ENCODE measurements around the gene G0S2. TPM values are rescaled to one million over a fixed set of nuclear protein-coding genes. Genes with fewer than 3 reads are reported as not detected.

G0S2 gene
- polyA plus RNA-seq, 1 of the 3 experiments (the other 2 are of a cell fraction) = 43.2 TPM

GRCh38 chr1:209720826-209721225 is 45.6 kb downstream of the G0S2 start (continued):
- TF ChIP-seq REST (IDR thresholded peaks at IDR 0.05; ENCODE audit: low read depth, low read length) (no peak), TCF12 (IDR thresholded peaks at IDR 0.05) (peak; percentile 93)

GRCh38 chr1:209721323-209721722 is 46.1 kb downstream of the G0S2 start:
- WGBS (ENCODE audit: low lambda C conversion rate) = 94% methylated on average over 1 of the region's 1 CpG
- H3K4me2 ChIP-seq = peak overlapping the region; percentile 38; the same call in 1 of the 2 replicates
- no peak for DNase-seq
- H3K9me2 ChIP-seq = no peaks in the 10 kb centered on the region
- no peak overlapping the region for H3K9ac ChIP-seq
- no peaks in the 10 kb centered on the region for H3K9me3 ChIP-seq
- H3K27ac ChIP-seq (ENCODE audit: low read depth in 2 of 2, low read length in 1 of 2) = peak overlapping the region in 1 of 2 experiments; percentile 92; a peak in 2 of 4 replicates
- POLR2A ChIA-PET = no interaction called here
- no peaks in the 10 kb centered on the region for H3K27me3 ChIP-seq (ENCODE audit: insufficient read depth)
- H3F3A ChIP-seq (replicated peaks; ENCODE audit: insufficient read depth) = peaks cover 32% of the 10 kb centered on the region
- CTCF ChIA-PET = interaction anchor here (2.2 kb wide), 1 partner anchor 152 kb away, joined by 5 read pairs; no protein-coding TSS in a partner anchor
- no peaks in the 10 kb centered on the region for H3K36me3 ChIP-seq (replicated peaks in 1 of 2; ENCODE audit: control insufficient read depth in 1 of 2, insufficient read depth in 2 of 2, low read length in 1 of 2)
- H3K4me1 ChIP-seq (ENCODE audit: control insufficient read depth in 1 of 2, insufficient read depth in 2 of 2, low read depth in 1 of 2, low read length in 1 of 2) = peaks cover 0 to 14% of the 10 kb centered on the region in 2 experiments; a peak in 1 of 4 replicates
- no peak overlapping the region for H2AFZ ChIP-seq (ENCODE audit: low read depth)
- TF ChIP-seq FOSL2 (IDR thresholded peaks at IDR 0.05; ENCODE audit: borderline replicate concordance, low read depth) (no peak), CTCF (IDR thresholded peaks at IDR 0.05) (no peak), FOXJ3 (CRISPR knock-in tag; IDR thresholded peaks at IDR 0.05) (no peak), CHD2 (IDR thresholded peaks at IDR 0.05; ENCODE audit: low read length, partially characterized antibody) (no peak), GATA2 (CRISPR knock-in tag; IDR thresholded peaks at IDR 0.05) (no peak)
- H4K20me1 ChIP-seq (ENCODE audit: insufficient read depth) = no peaks in the 10 kb centered on the region
- no peak overlapping the region for H3K4me3 ChIP-seq (ENCODE audit: low read depth in 2 of 2, low read length in 1 of 2)
- H3K79me2 ChIP-seq (ENCODE audit: insufficient read depth) = no peaks in the 10 kb centered on the region

GRCh38 chr1:209723265-209723664 is 48.1 kb downstream of the G0S2 start:
- no peaks in the 10 kb centered on the region for H3K27me3 ChIP-seq (ENCODE audit: insufficient read depth)
- no peaks in the 10 kb centered on the region for H4K20me1 ChIP-seq (ENCODE audit: insufficient read depth)
- no peak overlapping the region; a peak in 1 of 4 replicates for H3K27ac ChIP-seq (ENCODE audit: low read depth in 2 of 2, low read length in 1 of 2)
- H3K9ac ChIP-seq = no peak overlapping the region
- no peak overlapping the region for H3K4me2 ChIP-seq
- no peaks in the 10 kb centered on the region for H3K9me3 ChIP-seq
- H3F3A ChIP-seq (replicated peaks; ENCODE audit: insufficient read depth) = peaks cover 32% of the 10 kb centered on the region
- no peak overlapping the region for H3K4me3 ChIP-seq (ENCODE audit: low read depth in 2 of 2, low read length in 1 of 2)
- no peaks in the 10 kb centered on the region for H3K36me3 ChIP-seq (replicated peaks in 1 of 2; ENCODE audit: control insufficient read depth in 1 of 2, insufficient read depth in 2 of 2, low read length in 1 of 2)
- H3K79me2 ChIP-seq (ENCODE audit: insufficient read depth) = no peaks in the 10 kb centered on the region
- WGBS (ENCODE audit: low lambda C conversion rate) = 91% methylated on average over 3 of the region's 3 CpGs
- H3K4me1 ChIP-seq (ENCODE audit: control insufficient read depth in 1 of 2, insufficient read depth in 2 of 2, low read depth in 1 of 2, low read length in 1 of 2) = peaks cover 0 to 14% of the 10 kb centered on the region in 2 experiments; a peak in 1 of 4 replicates
- no peak overlapping the region for H2AFZ ChIP-seq (ENCODE audit: low read depth)
- ChIA-PET POLR2A (no interaction called here), CTCF (interaction anchor here (0.6 to 2.9 kb wide), 4 partner anchors 14 to 38 kb away, joined by 3 to 8 read pairs (median 5); no protein-coding TSS in a partner anchor)
- H3K9me2 ChIP-seq = no peaks in the 10 kb centered on the region
- DNase-seq = no peak
- no peak for TF ChIP-seq PBX3 (IDR thresholded peaks at IDR 0.05)
- TF ChIP-seq MXI1 (IDR thresholded peaks at IDR 0.05; ENCODE audit: low read depth, low read length) = no peak
- no peak for TF ChIP-seq CHD2 (IDR thresholded peaks at IDR 0.05; ENCODE audit: low read length, partially characterized antibody)
- TF ChIP-seq NRF1 (IDR thresholded peaks at IDR 0.05; ENCODE audit: low read depth, low read length) = no peak
- no peak for TF ChIP-seq RXRA (IDR thresholded peaks at IDR 0.05; ENCODE audit: borderline replicate concordance, low read depth)
- no peak for TF ChIP-seq FOXJ3 (CRISPR knock-in tag; IDR thresholded peaks at IDR 0.05)
- TF ChIP-seq SMC3 (IDR thresholded peaks at IDR 0.05; ENCODE audit: low read depth, low read length) = no peak
- no peak for TF ChIP-seq FOSL2 (IDR thresholded peaks at IDR 0.05; ENCODE audit: borderline replicate concordance, low read depth)
- TF ChIP-seq TAF1 (IDR thresholded peaks at IDR 0.05; ENCODE audit: borderline replicate concordance, low read depth, low read length) = no peak
- no peak for TF ChIP-seq REST (IDR thresholded peaks at IDR 0.05; ENCODE audit: low read depth, low read length)
- TF ChIP-seq ELF1 (IDR thresholded peaks at IDR 0.05) = no peak
- no peak for TF ChIP-seq JUND (IDR thresholded peaks at IDR 0.05)

Measured in SK-N-SH (cell line).